HG02588 (cell line): ENCODE measurements around the gene PDE4D.

Source experiments
- ATAC-seq: cut with Tn5 transposase; IDR thresholded peaks from one replicate; pipeline ENCODE4 v1.9.1; 2021; ENCODE audit warnings: mild to moderate bottlenecking, moderate library complexity; ENCODE audit not compliant: unreplicated experiment

Gene PDE4D

DNA sequence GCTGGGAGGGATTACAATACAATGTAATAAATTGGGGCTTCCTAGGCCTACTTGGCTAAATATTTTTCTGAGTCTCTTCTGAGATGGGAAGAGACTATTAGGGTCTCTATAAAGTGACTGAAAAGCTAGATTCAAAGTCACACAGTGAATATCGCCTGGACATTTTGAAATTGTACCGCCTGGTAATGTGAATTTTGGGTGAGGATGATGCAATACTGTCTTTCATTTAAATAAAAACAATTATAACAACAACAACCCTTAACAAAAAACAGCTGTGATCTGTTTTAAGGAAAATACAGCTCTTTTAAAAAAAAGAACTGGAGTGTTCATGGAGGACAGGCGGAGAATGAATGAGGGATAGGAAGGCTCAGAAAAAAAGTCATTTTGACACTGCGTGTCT lies 695.6 kb downstream of the PDE4D start:
- ATAC-seq = no peak

DNA sequence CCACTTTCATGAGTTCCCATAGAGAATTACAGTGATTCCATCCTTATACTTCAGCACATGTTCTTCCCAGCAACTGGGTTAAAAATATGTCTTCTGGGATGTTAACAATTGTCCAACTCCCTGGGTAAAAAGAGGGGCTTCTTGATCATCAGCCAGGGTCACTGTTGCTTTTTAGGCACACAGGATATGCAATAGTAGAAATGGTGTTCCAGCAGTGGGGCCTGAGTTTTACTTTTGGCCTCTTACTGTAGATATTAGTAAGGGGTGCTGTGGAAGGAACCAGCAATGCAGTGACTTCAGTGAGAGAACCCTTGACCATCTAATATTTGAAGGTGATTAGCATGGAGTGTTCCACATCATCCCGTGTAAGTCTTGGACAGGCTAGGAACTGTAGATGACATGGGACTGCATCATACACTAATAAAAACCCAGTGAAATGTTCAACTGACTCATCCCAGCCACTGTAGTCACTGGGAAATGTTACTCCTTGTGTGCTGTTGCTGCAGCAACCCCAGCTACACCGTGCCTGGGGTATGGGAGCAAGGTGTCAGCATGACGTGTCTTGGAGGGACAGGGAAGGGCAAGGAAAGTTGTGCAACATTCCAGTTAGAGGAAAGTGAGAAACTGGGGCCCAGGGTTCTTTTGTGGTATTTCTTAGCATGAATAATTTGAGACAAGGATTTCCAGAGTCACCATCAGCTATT lies 699.8 kb downstream of the PDE4D start:
- no peak for ATAC-seq

DNA sequence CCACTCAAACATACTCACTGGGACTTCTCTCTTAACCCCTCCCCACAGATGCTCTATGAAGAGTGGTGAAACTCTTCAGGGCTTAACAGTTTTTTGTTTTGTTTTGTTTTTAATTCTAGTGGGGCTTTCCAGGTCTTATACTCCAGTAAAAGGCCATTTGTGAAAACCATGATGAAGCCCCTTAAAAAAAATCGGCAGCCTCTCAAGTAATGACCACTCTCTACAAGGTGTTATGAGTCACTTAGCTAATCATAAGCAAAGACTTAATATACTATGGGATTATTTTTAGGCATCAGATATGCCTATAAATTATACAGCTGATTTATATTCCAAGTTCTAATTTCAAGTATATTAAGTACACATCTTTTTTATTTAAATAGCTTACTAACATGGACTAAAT lies 702.8 kb downstream of the PDE4D start:
- no peak for ATAC-seq

DNA sequence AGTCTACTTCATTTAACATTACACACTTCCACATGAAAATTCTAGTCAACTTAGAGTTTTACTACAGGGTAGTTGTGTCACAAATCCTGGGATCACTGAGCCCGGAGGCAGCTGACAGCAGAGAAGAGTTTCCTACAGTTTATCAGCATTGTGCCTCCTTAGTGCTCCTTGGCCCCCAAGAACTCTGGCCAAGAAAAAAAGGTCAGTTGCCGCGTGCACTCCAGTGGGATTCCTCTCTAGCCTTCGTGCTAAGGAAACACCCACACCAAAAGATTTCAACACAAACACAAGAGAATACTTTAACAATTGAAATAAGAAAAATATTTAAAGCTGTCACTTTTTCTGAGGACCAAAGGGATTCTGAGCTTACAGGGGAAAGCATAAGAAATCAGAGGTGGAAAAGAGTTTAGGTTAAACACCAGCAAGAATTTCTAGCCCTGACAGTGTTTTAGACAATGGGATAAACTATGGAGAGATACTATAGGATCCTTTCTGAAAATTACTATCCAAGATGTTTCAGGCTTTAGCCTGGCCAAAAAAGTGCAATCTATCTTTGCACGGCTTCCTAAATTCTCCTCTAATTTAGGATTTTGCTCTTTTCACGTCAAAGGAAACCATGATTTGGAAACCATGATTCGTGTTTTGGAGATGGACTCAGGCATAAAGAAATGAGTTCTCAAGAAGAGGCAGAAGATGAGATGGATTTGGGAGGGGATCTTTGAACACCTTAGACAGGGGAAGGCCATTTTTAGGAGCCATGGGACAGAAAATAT lies 703.9 kb downstream of the PDE4D start:
- no peak for ATAC-seq

DNA sequence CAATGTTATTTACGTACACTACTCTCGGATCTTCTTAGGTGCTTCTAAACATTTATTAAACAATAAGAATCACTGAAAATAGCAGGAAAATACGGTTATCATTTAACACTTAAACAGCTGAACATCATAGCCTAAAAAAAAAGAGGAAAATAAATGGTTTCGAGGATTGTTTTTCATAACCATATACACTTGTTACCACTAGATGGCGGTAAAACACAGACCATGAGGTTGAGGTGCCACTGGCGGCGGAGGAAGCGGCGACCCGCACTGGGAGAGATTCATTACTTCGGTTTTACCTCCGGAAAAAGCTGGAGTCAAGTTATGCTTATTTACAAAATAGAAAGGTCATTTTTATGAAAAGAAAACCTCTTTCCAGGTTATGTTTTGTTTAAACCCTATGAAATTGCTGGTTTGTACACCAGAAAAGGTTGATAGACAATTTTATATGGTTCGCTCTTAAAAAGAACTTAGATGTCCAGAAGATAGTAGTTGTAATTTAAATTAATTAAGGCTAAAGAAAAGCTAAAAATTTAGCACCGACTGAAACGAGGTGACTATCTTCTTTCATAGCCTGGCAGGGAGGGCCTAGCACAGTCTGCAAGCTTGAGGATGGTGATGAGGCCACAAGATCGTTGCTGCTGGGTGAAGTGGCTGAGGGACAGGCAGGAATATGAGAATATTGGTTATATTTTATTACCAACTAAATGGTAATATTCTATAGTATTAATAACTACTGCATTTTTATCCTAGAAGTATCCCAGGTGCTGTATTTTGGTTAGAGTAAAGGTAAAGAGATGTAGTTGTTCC lies 704.9 kb downstream of the PDE4D start:
- ATAC-seq = peak; percentile 73

DNA sequence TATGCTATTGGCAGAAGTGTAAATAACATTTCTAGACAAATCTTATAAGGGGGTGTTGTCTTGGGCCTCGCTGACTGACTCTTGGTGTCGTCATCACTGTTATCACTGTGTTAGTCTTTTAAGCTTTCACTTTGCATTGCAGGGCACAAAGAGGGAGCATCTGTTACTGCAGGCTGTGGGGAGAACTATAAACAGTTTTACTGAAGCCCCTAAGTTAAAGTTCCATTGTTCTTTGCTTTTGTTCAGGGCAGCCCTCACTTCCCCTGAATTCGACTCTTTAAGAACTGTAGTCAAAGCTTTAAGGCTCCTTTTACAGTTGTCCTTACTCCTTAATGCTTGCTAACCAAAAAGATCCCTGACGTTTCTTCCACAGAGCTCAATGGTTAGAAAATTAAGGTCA lies 705.7 kb downstream of the PDE4D start:
- no peak for ATAC-seq

DNA sequence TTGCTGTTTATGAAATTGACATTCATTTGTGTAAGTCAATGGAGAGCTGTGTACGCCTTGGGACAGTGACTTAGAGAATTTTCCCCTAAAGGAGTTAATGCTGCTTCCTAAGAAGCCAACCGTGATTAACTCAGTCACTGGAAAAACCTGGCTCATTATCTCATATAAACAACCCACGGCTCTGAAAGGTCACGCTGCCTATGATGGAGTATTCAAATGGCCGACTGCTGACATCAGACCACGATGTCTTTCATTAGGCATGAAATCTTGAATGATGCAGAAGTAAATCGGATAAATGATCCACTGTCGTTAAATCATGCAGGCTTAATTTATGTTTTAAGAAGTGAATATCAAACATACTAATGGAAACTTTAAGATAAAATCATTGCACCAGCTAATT lies 706.9 kb downstream of the PDE4D start:
- ATAC-seq = no peak

DNA sequence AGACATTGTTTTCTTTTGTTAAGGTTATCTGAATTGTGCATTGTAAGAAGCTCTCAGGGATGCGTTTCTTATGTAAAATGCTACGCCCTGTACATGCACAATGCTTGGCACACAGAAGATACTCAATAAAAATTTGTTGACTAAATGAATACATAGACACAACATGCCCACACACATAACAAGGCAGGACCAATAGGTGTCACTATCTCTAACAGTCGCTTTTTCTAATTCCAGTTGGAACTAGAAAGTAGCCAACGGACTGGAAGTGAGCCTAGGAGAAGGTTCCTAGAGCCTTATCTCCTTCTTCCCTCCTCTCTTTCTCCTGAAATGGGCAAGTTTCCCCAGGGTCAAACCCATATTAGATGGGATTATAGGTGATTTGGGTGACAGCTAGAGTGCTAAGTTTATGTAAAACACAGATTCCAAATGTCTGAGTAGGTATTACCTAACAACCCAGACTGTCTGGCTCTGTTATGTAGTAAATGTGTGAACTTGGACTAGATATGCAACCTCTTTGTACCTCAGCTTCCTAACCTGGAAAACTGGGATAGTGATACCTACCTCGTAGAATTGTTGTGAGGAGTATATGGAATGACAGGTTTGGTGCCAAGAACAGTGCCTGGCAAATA lies 707.7 kb downstream of the PDE4D start:
- no peak for ATAC-seq

DNA sequence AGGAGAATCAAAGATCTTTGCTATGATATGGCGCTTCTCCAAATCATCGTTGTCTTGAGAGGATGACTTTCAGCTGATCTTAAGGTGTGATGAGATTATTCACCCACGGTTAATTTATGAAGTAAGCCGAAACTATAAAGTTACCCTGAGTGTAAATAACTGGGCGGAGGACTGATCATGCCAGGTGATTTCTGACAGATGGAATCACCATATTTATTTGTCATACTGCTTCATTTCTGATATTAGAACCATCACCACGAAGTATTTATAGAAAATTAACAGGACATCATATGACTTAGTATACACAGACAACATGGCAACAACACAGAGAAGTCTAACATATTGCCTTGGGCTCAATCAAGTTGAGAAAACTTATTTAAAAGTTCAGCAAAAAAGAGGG lies 708.8 kb downstream of the PDE4D start:
- ATAC-seq = no peak

DNA sequence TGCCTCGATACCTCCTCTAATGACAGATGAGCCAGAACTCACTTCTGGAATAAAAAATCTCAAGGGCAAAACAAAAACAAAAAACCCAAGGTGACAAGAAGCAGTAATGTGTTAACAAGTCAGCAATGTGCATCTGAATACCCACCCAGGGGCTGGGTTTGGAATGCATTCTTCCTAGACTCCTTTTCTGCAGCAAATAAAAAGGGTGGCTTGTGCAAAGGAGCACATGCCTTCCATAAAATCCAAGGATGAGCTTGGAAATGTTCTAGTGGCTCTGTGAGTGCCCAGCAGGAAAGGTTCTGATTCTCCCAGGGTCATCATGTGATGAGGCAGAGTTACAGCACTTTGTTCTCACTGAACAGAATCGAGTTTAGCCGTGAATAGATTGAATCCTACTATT lies 710.8 kb downstream of the PDE4D start:
- ATAC-seq = no peak

DNA sequence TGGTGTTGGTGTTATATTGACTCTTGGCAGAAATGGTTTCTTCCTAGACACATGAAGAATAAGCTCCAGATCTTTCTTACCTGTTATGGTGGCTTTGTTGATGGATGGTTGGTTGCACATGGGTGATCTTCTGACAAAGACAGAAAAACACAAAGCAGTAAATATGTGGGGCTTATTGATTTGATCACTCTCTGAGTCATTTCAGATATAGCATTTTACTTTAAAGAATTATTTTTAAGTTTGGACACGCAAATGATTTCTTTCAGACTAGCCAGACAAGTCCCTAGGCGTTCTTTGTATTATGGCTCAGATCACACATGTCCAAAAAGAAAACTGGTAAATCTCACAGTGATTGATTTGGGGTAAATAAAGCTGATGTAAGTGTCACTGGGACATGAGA lies 713.0 kb downstream of the PDE4D start:
- peak; percentile 68 for ATAC-seq

DNA sequence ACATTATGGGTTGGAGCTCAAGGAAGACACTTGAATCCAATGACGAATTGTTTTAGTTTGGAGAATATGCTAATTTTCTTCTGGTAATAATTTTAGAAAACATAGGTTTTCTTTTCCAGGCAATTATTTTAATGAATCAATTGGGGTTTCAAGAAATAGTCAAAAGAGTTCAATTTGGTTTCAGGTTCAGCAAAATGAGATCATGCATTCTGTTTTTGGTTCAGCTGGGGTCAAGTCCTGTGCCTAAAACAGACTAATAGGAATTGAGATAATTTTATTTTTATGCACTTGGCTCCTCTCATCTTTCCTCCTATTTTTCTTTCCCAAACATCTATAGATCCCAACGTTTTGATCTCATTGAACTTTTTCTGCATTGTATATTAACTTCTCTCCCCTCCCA lies 713.8 kb downstream of the PDE4D start:
- no peak for ATAC-seq

DNA sequence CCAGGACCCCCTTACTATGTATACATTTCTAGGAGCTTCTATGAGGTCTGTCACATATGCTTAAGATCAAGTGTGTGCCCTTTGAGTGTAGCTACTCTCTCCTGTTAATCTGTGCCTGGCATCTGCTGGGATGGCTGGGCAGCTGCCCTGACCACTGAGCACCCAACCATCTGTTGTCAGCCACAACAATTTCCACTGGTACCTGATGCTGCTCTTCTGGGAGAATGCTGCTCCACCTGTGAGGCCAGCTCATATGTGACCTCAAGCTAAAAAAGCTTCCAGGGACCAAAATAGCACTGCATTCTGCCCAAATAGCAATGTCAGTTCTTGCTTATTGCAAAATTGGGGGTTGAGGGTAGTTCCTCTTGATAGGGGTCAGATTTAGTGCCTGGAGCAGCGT lies 715.0 kb downstream of the PDE4D start:
- peak; percentile 16 for ATAC-seq

DNA sequence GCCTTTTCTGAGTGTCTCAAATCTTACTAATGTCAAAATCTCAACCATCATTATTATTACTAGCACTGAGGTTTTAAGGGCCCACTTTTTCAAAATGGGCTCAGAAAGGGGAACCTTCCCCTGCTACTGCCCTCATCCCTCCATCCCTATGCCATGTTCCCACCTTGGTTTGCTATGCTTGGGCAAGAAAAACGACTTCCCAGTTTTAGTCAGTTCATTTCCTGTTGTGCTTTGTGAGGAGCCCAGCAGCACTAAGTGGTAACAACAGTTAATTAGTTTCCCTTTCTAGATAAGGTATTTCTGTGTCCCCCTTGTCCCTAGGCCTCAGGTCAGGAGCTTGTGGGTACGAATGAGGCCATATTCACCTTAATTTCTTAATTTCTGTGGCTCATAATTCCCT lies 715.5 kb downstream of the PDE4D start:
- ATAC-seq = peak; percentile 34

DNA sequence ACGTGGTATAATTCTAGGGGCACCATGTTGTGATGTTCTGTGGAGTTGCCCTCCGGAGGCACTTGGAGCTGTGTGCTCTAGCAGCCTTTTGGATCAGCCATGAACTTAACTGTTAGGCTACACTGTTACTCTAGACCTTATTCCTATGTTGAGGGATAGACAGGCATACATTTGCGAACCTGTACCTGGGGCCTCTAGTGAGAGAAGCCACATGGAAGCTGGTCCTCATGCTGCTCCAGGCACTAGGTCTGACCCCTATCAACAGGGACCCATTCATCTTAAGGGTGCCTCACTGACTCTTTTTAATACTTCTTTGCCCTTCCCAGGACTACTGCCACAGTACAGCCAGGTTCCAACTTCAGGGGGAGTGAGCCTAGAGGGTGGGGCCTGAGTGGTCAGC lies 715.9 kb downstream of the PDE4D start:
- no peak for ATAC-seq

DNA sequence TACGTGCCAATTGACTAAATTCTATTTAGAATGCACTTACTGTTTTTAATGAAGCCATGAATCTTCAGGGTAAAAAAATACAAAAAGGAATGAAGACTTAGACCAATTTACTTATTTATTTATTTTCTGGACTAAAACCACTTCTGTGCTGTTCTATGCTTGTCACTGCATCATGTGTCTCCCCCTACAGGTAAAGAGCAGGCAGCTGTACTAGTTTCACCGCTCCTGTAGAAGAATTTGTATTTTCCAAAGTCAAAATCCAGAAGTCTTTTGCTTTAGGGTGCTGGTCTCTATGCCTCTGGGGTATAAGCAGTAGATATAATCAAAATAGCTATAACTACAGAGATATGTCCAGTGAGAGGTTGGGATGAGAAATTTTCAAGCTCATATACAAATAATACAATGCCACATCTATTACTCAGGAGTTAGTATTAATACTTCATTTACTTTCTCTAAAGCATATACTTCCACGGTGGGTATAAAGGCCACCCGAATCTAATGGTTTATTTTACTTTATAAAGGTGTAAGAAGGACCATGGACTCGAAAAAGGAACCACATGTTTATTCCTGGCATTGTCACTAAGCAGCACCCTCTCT lies 719.2 kb downstream of the PDE4D start:
- ATAC-seq = peak; percentile 46

DNA sequence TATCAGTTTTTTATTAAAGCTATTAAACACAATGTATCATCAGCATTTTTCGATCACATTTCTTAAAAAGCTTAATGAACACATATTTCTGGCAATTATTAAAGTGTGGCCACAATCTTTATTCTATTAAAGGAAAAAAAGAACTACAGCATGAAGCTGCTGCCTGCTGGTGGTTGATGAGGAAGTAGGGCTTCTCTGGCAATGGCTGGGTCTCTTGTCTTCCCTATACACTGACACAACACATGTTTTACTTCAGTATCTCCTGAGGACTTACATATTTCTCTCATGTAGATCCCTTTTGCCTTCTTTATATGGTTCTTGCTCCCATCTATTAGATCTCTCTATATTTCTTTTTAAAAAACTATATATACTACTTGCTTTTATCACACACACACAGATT lies 719.9 kb downstream of the PDE4D start:
- no peak for ATAC-seq

DNA sequence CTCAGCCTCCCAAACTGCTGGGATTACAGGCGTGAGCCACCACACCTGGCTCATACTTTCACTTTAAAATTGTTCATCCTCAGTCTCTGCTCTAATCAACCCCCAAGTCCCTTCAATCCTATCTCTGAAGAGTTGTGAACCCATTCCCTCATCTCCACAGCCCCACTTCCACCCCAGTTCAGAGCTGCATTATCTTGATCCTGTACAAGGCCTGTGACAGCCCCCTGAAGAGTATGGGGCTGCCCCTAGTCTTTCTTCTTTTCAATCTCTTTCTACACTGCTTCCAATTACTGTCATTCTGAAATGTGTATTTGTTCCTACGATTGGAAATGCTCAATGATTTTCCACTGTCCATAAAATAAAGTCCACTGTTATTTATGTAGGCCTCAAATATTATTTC lies 722.4 kb downstream of the PDE4D start:
- no peak for ATAC-seq

DNA sequence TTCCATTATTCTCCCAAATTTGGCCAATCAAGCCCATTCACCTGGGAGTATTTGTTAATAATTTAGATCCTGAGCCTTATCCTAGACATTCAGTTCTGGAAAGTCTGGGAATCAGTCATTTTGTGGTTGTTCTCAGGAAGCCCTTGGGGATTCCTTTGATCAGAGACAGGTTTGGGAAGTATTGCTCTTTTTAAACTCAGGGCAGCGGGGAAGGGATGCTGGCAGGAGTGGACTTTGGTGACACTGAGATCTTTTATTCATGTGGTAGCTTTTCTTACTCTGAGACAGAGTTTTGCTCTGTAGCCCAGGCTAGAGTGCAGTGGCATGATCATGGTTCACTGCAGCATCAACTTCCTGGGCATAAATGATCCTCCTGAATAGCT lies 723.8 kb downstream of the PDE4D start:
- ATAC-seq = no peak

DNA sequence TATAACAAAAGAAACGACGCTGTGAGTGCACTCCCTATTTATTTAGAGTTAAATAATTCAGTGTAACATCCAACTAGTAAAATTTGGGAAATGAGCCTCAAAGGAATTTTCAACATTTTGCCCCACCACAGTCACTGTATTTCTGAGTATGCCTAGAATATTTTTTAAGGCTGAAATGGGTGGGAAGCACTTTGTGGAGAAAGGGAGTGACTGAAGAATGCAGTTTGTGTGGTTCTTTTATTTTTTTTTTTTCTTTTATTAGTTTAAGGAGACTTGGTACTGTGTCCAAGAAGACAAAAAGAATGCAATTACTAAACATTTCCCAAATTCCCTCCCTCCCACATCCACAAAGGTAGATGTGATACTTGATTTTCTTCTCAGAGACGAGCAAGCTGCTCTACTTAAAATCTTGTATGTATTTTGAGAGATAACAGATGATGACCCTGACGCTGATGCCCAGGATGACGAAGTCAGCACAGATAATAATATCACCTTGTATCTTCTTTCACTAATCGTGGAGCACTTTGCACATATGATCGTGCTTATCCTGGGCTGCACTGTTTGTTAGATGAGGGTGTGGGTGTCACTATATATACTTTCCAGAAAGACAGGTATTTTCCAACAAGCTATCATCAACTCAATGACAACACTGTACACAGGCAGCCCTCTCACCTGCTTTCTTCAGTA lies 724.3 kb downstream of the PDE4D start:
- no peak for ATAC-seq
